Breast epithelium (tissue), 3 donors: ENCODE data around the gene SPNS3.

Experiments
- CTCF ChIP-seq, 3 donors: fragments of 450-650 bp; IDR thresholded peaks; one replicate each; pipeline ENCODE4 v1.5.1; 2016 to 2017; ENCODE audit warnings: antibody characterized with exemption in 3 of 3, mild to moderate bottlenecking in 3 of 3, moderate library complexity in 3 of 3
- POLR2A ChIP-seq: fragments of 450-650 bp; IDR thresholded peaks from one replicate; pipeline ENCODE4 v1.6.1; 2016; ENCODE audit warnings: antibody characterized with exemption, mild to moderate bottlenecking, moderate library complexity
- POLR2AphosphoS5 ChIP-seq, 3 donors: sonication (generic); formaldehyde crosslinking; IDR thresholded peaks; one replicate each; pipeline ENCODE4 v1.6.1; 2017; ENCODE audit warnings: antibody characterized with exemption in 3 of 3

DNA sequence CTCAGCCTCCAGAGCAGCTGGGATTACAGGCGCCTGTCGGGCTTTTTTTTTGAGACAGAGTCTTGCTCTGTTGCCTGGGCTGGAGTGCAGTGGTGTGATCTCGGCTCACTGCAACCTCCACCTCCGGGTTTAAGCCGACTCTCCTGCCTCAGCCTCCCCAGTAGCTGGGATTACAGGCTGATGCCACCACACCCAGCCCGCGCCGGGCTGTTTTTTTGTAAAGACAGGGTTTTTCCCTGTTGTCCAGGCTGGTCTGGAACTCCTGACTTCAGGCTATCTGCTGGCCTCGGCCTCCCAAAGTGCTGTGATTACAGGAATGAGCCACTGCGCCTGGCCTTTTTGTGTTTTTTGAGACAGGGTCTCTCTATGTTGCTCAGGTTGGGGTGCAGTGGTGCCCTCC, 27.4 kb upstream of the SPNS3 start:
- TF ChIP-seq CTCF (IDR thresholded peaks at IDR 0.05) (no peak), POLR2AphosphoS5 (IDR thresholded peaks at IDR 0.05) (no peak), POLR2A (no peak)
